Measurements from ENCODE around the gene KRT36. TPM values are rescaled to one million over a fixed set of nuclear protein-coding genes. Genes with fewer than 3 reads are reported as not detected.
A peak's percentile ranks its signal among the peaks of the same experiment; 100 is the strongest.

Gene KRT36
- not detected in 2 replicates for polyA plus RNA-seq (2014; cell fraction: cytosol; rRNA removed)
- not detected in 2 replicates for polyA plus RNA-seq (2014; cell fraction: nucleus; rRNA removed)

DNA sequence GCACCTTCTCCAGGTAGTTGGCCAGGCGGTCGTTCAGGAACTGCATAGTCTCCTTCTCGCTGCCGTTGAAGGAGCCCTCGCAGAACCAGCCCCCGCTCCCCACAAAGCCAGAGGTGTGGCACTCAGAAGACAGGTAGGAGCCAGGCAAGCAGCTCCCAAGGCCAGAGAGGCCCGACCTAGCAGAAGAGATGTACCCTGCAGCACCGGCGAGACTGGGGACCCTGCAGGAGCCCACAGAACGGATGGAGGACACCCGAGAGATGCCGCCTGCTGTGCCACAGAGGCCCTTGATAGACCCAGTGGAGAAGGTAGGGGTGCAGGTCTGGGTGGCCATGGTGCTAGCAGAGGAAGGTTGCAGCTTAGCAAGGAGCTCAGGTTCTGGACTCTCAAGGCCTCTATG lies at the start of gene KRT36:
Gene KRT36 (minus strand): TSS at position 380 of the 400 bp plus-strand sequence. CDS start 46 bp downstream, at position 334.
- DNase-seq (ENCODE audit: low spot score), result no peak

DNA sequence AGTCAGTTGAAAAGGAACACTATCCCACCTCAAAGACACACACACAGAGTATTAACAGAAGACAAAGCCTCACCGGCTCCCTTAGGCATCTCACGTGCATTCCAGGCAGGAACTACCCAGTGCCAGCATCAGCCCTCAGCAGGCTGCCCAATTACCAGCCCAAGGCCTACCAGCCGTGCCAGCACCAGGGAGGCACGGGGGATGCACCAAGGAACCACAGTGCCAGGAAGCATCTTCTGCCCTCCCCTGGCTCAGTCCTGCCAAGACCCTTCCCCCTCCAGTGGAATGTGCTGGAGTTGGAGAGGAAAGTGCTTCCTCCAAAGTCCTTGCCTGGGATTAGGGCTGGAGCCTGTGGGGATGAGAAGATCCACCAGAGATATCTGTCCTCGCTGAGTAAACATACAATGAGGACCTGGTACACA lies 49.4 kb upstream of the KRT36 start:
- no peak for DNase-seq (ENCODE audit: low spot score)

DNA sequence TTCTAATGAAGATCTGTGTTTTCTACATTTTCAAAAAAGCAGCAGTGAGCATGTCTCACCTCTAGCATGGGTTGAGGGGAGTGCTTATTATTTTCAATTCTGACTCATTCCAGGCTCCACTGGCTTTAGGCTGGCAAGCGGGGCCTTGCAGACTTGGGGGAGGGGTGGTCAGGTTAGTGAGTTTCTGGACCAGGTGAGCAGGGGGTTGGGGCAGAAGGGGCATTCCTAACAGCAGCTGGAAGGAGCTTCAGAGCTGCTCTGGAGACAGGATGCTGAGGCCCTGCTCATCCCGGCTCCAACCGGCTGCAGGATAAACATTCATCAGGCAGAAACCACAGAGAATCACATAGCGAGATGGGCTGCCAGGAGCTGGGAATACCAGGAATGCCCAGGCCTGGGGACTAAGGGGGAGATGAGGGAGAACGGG lies 48.9 kb upstream of the KRT36 start:
- DNase-seq (ENCODE audit: low spot score), result no peak

DNA sequence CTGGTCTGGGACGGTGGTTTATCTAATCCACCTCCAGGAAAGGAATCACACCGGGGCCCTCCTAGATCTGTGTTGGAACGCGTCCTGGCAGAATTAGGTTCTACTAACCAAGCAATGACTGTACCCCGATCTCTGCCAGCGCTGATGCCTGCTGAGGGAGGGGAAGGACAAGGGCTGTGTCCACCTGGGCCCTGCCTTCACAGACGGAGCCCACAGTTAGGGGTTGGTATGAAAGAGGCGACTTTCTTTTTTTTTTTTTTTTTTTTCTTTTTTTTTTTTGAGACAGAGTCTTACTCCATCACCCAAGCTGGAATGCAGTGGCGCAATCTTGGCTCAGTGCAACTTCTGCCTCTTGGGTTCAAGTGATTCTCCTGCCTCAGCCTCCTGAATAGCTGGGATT lies 48.3 kb upstream of the KRT36 start:
- DNase-seq (ENCODE audit: low spot score), result no peak

DNA sequence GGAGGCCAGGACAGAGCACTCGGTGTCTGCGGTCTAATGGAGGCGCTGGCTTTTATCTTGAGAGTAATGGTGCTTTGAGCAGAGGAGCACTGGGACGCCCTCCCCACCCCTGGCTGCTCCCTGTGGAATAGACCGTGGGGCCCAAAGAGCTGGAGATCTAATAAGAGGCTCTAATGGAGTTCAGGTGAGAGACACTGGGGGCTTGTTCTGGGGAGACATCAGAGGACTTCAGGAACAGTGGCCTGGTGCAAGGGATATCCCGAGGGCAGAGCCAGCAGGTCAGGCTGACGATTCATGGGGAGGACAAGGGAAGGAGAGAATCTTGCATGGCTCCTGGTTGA lies 47.9 kb upstream of the KRT36 start:
- peak; percentile 59 for DNase-seq (ENCODE audit: low spot score)

DNA sequence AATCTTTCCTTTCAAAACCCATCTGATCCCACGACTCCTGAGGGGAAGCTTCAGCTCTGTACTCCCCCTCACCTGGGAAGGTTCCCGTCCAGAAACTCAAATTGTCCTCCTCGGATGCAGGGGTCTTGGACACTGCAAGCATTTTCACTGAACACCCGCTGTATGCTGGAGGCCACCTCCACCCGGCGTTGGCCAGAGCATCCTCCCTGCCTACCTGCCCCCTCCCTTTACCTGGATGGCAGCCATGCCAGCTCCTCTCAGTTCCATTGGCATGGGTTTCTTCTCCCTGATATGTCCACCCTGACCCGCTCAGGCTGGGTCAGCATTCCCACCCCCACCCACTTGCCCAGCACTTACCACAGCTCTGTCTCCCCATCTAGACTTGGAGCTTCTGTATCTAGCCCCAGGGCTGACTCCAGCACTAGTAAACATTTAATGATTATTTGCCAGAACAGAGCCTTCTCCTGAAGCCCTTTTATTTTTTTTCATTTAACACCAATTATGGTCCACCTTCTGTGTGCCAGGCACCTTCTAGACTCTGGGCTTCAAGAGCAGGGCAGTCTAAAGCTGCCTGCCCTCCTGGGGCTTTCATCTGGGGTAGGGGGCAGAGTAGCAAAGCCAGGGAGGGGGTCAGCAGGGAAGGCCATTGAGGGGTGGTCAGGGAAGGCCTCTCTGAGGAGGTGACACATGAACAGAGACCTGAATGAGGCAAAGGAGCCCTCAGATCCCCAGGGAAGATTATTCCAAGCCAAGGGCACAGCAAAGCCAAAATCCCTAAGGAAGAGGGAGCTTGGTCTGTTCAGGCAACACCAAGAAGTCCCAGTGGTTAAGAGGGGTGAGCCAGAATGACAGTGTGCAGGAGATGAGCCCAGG lies 47.3 kb upstream of the KRT36 start:
- no peak for DNase-seq (ENCODE audit: low spot score)

DNA sequence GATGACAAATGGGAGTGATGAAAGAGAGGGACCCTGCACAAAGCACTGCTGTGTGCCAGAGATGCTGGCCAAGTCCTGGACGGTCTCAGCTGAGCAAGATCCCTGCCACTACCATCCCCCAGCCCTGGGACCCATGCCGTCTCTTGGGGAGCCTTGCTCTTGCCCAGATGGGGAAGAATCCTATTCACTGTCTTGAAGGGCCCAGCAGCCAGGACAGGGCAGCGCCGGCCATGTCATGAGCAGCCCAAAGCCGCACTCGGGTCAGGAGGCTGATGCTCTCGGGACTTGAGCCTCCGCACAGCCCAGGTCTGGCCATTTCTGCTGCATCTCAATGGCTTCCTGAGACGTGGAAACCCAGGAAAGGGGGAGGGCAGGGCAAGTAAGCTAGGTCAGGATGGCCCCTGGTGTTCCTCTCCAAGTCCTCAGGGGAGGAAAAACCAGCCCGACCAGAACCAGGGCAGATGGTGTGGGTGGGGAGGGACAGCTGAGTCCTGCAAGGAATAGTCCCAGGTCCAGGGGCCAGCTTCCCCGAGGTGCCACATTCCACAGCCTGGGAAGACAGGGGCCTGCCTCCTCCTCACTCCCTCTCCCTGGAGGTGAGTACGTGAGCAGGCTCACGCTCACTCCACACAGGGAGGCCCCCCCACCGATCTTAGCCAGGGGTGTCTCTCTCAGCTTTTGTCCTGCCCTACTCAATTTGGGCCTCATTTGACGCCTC lies 46.2 kb upstream of the KRT36 start:
- no peak for DNase-seq (ENCODE audit: low spot score)

DNA sequence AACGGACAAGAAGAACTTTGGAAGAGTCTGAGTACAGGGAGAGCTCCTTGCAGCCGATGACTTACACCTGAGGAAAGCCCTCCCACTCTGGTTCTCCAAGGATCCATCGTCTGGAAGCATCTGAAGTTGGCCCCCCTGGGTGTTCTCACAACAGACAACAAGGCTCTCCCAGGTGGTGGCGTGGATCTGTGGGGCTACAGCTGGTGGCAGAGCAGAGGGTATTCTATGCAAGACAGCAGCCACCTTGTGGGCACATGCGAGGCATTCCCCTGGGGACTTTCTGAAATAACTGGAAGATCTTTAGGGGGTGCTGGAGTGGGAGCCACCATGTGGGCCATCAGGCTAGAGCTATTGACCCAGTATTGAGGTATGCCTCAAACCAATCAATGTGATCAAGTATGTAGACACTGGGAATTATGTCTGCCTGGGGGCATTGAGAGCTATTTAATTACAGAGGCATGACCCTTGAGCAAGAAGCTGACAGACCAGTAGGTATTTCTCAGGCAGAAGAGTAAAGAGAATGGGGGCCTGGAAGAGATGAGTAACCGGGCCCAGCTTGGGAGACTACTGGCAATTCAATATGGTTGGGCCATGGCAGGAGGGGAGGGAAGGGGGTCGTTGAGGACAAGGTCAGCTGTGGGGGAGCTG lies 45.3 kb upstream of the KRT36 start:
- no peak for DNase-seq (ENCODE audit: low spot score)

DNA sequence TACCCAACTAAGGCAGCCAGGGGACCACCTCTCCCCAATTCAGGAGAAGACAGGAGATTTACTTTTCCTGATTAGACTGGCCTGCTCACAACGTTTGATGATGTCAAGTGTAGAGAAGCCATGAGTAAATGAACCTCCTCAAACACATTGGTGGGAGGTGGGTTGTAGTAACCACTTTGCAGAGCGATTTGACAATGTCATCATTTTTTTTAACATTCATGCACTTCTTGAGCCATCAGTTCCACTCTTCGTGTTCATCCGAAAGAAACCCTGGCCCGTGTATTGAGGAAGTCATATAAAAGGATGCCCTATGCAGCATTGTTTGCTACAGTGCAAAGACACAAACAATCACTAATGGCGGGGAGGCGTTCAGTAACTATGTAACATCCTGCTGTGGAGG lies 43.9 kb upstream of the KRT36 start:
- DNase-seq (ENCODE audit: low spot score), result no peak

DNA sequence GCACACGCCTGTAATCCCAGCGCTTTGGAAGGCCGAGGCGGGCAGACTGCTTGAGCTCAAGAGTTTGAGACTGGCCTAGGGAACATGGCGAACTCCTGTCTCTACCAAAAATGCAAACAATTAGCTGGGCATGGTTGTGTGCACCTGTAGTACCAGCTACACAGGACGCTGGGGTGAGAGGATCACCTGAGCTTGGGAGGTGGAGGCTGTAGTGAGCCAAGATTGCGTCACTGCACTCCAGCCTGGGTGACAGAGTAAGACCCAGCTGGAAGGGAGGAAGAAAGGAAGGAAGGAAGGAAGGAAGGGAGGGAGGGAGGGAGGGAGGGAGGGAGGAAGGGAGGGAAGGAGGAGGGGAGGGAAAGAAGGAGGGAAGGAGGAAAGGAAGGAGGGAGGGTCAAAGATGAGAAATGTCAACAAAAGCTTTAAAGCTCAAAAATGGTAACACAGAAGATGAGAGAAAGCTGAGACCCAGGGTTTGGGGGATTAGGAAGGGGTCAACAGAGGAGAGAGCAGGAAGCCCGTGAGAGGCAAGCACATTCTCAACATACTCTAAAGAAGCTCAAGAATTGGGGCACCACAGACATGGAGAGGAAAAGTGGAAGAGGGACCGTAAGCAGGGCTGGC lies 43.3 kb upstream of the KRT36 start:
- no peak for DNase-seq (ENCODE audit: low spot score)

DNA sequence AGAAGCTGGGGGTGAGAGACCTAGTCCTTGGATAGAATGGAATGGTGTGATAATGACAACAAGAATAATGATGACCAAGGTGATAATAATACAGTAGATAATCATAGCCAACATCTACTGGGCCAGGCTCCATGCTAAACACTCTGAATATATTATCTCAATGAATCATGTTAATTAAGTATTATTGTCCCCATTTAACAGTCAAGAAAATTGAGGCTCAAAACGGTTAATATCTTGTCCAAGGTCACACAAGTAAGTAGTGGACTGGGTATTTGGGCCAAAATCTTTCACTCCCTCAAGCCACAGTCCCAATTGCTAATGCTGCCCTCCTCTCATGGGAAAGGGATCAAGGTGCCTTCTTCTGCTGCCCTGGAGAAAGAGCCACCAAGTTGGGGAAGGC lies 42.3 kb upstream of the KRT36 start:
- no peak for DNase-seq (ENCODE audit: low spot score)

DNA sequence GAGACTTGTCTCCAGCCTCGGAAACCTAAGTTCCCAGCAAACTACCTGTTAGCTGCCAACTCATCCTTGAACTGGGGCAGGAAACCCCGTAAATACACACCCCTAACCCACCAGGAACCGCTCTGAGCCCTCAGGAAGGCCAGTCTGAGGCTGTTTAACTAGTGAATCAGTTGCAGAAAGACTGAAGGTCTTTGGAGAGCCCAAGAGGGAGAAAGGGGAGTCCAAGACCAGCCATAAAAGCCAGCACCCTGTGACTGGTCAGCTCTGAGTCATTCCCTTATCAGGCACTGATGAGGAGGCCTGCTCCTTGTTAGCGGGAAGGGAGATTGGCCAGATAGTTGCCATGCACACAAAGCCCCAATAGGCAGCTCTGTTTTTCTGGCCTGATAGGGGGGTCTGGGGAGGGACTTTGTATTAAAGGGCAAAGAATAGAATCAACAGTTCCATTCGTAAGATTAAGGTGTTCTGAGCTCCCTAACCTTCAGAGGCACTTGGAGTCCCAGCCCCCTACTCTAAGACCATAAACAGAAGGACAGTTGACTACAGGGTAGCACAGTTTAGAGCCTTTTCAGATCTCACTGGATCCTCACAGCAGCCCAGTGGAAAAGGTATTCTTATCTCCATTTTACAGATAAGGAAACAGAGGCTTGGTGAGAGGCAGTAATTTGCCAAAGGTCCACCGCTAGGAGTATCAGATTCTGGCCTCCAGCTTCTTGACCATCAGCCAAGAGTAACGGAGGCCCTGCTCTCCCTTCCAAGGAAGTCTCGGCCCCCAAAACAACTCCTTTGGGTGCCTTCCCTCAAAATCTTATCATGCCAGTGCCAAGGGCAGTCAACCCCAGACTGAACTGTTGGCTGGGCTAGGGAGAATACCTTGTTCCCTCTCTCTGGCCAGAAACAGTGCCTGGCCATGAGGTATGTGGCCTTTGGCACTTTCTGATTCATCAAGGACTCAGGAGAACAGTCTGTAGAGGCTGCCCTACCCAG lies 40.6 kb upstream of the KRT36 start:
- DNase-seq (ENCODE audit: low spot score), result peak; percentile 97

DNA sequence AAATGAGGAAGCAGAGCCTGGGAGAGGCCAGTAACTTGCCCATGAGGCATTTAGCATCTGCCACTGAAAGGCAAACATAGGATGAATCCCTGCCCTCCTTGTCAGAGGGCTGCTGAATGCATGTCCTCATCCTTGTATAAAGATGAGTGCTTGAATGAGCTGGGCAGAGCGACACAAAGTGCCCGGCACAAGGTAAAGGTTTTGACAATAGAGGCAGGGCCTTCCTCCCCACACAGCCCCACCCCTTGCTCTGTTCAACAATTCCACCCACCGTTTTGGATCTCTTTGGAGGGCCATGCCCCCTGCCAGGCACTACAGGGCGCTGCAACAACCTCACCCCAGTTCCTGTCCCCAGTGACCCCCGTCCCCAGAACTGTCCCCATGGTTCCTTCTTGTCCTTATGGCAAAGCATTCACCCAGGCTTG lies 39.8 kb upstream of the KRT36 start:
- DNase-seq (ENCODE audit: low spot score), result peak; percentile 28

DNA sequence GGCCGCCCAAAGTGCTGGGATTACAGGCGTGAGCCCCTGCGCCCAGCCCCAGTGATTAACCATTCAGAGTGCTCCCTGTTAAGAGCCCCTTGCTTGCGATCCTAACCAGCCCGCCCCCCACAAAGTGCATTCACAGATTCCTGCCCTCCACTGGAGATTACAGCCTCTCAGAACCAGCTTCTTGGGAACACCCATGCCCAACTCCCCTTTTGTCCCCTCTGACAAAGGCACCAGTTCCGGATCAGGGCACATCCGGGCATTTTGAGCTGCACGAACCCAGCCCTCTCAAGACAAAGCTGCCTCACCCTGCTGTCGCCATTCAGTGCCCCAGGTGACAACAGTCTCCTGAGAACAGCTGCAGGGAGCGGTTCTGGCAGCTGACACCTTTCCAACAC lies 39.2 kb upstream of the KRT36 start:
- no peak for DNase-seq (ENCODE audit: low spot score)

DNA sequence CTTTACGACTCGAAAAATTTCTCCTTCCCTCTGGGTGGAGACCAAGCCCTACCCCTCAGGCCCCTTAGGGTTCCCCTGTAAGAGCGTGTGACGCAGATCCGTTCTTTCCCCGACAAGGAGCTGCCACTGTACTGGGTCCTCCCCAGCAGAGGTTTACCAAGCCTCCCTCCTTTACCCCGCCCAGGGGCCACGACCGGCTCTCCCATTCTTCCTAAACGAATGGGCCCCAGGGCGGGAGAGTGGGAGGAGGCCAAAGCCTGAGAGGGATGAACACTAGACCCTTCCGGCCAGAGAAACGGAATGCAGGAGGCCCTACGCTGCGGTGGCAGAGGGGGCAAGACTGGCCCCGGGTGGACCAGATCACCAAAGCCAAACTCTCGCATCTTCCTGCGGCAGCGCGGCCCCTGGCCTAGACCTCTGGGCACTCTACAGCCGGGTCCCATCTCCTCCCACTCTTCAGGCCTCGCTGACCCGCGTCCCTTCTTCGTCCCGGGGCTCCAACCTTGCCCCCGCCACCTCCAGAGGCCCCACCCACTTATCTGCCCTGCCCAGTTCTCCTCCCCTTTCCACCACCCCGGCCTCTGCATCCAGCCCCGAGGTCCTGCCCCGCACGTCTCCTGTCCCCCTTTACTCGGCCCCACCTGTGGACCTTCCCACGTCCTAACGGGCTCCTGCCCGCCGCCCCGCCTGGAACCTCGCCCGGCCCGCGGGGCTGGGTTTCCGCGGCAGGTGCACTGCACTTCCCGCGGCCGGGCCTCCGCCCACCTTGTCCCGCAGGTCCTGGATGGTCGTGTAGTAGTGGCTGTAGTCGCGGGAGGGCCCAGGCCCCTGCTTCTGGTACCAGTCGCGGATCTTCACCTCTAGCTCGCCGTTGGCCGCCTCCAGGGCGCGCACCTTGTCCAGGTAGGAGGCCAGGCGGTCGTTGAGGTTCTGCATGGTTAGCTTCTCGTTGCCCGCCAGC lies 37.6 kb upstream of the KRT36 start:
- no peak for DNase-seq (ENCODE audit: low spot score)

DNA sequence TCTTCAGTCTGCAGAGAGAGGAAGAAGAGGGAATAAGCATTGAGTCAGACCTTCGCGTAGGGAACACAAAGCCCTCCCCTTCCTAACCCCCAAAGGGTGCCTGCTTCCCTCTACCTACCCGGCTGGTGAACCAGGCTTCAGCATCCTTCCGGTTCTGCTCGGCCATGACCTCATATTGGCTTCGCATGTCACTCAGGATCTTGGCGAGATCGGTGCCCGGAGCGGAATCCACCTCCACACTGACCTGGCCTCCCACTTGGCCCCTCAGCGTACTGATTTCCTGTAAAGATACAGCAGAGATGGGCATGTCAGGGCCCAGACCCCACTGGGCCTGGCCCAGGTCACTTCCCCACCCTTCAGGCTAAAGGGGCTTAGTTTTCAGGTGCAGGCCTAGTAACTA lies 34.6 kb upstream of the KRT36 start:
- no peak for DNase-seq (ENCODE audit: low spot score)

DNA sequence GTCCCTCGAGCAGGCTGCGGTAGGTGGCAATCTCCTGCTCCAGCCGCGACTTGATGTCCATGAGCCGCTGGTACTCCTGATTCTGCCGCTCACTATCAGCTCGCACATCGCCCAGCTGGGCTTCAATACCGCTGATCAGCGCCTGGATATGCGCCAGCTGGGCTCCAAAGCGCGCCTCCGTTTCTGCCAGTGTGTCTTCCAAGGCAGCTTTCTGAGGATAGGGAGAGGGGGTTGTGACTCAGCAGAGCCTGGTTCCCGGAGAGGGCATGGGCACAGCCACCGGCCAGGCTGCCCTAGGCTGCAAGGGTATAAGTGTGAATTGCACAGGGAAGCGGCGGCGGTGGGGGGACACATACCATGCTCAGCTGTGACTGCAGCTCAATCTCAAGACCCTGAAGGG lies 34.1 kb upstream of the KRT36 start:
- DNase-seq (ENCODE audit: low spot score), result peak; percentile 65

DNA sequence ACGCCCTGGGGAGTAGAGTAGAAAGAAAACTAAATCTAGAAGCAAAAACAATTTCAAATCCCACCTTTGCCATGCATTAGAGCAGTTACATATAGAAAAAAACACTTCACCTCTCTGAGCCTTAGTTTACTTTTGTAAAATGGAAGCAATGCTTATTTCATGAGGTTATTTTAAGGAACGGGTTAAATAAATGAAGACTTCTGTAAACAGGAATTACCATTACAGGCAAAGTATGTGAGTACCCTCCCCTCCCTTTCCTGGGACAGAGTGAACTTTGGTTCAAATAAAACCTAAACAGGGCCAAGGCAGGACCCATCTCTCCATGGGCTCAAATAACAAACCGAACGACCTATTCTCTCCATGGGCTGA lies 33.5 kb upstream of the KRT36 start:
- no peak for DNase-seq (ENCODE audit: low spot score)

Data from SK-N-DZ (cell line).